Breast epithelium (tissue), 4 donors: ENCODE measurements around the gene CFAP20DC. TPM values are rescaled to one million over a fixed set of nuclear protein-coding genes. Genes with fewer than 3 reads are reported as not detected.
"Not testable (repeated sequence)": the region's sequence is repeated elsewhere in the genome, so short reads cannot be mapped to it uniquely, and the experiment has no call there.

Experiments used
- DNase-seq, 2 donors: peaks; one replicate each; pipeline ENCODE4 v3.0.0-alpha.2; 2019; ENCODE audit warnings: low spot score in 2 of 2
- H3K27ac ChIP-seq, 2 donors: fragments of 200-600 bp; sonication (generic) in 1 of 2; one replicate each; pipeline ENCODE4 v1.5.1; 2016 to 2019; ENCODE audit warnings: mild to moderate bottlenecking in 1 of 2
- H3K27me3 ChIP-seq, 2 donors: fragments of 200-600 bp; sonication (generic) in 1 of 2; one replicate each; pipeline versions ENCODE4 v1.5.1 to v1.6.0; 2017 to 2019; ENCODE audit warnings: control low read depth in 1 of 2, mild to moderate bottlenecking in 1 of 2
- H3K36me3 ChIP-seq: fragments of 200-600 bp; one replicate; pipeline ENCODE4 v1.5.1; 2019
- H3K4me1 ChIP-seq, 2 donors: fragments of 200-600 bp; sonication (generic); one replicate each; pipeline ENCODE4 v1.5.1; 2016 to 2019; ENCODE audit warnings: control low read depth in 1 of 2
- H3K4me3 ChIP-seq, 3 donors: fragments of 200-600 bp; sonication (generic); 1 replicate in 2 of 3; 2 replicates in 1 of 3; pipeline ENCODE4 v1.5.1; 2016 to 2019; ENCODE audit warnings: mild to moderate bottlenecking in 3 of 3, moderate library complexity in 2 of 3
- H3K9me3 ChIP-seq, 2 donors: fragments of 200-600 bp; sonication (generic) in 1 of 2; one replicate each; pipeline ENCODE4 v1.5.1; 2016 to 2019; ENCODE audit warnings: control low read depth in 1 of 2
- POLR2A ChIP-seq: fragments of 450-650 bp; IDR thresholded peaks from one replicate; pipeline ENCODE4 v1.6.1; 2016; ENCODE audit warnings: antibody characterized with exemption, mild to moderate bottlenecking, moderate library complexity
- POLR2AphosphoS5 ChIP-seq, 3 donors: sonication (generic); formaldehyde crosslinking; IDR thresholded peaks; one replicate each; pipeline ENCODE4 v1.6.1; 2017; ENCODE audit warnings: antibody characterized with exemption in 3 of 3
- intact Hi-C: fragments of 100-400 bp; cut with DNase I; formaldehyde crosslinking; loops from one replicate; pipeline ENCODE4 v1.15.1; 2023; ENCODE audit warnings: low total_unique reads
- total RNA-seq, 3 donors: library from RNA; depleted of rRNA; stranded (reverse); fragments of >200 nt; gene quantifications; one replicate each; pipeline ENCODE4 v1.1.0, GENCODE V29; 2016
- TF ChIP-seq, protein P1 (sequence below), 3 donors: fragments of 450-650 bp; IDR thresholded peaks; one replicate each; pipeline ENCODE4 v1.5.1; 2016 to 2017; ENCODE audit warnings: antibody characterized with exemption in 3 of 3, mild to moderate bottlenecking in 3 of 3, moderate library complexity in 3 of 3

The CFAP20DC gene
- total RNA-seq: 1 to 10 TPM in 2 of 3 donors, under 1 TPM in 1; 0.44 to 3.3 (median 2.4) TPM

GRCh38 chr3:59049671-59050331 lies at the start of gene CFAP20DC:
Gene CFAP20DC, minus strand, starts transcription at chr3:59050025. Its CDS starts 394 bp downstream, at chr3:59049631.
- H3K4me3 ChIP-seq: peak within 1 kb of the TSS; percentile 60 to 93 (median 61)
- intact Hi-C loops: no loop called here
- no peaks in the 10 kb centered on the region for H3K9me3 ChIP-seq
- TF ChIP-seq, protein P1, sequence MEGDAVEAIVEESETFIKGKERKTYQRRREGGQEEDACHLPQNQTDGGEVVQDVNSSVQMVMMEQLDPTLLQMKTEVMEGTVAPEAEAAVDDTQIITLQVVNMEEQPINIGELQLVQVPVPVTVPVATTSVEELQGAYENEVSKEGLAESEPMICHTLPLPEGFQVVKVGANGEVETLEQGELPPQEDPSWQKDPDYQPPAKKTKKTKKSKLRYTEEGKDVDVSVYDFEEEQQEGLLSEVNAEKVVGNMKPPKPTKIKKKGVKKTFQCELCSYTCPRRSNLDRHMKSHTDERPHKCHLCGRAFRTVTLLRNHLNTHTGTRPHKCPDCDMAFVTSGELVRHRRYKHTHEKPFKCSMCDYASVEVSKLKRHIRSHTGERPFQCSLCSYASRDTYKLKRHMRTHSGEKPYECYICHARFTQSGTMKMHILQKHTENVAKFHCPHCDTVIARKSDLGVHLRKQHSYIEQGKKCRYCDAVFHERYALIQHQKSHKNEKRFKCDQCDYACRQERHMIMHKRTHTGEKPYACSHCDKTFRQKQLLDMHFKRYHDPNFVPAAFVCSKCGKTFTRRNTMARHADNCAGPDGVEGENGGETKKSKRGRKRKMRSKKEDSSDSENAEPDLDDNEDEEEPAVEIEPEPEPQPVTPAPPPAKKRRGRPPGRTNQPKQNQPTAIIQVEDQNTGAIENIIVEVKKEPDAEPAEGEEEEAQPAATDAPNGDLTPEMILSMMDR (IDR thresholded peaks at IDR 0.05): no peak
- peak in 1 of 3 donors; percentile 25 for TF ChIP-seq POLR2AphosphoS5 (IDR thresholded peaks at IDR 0.05)
- H3K36me3 ChIP-seq: no peaks in the 10 kb centered on the region
- H3K4me1 ChIP-seq: no peaks in the 10 kb centered on the region
- H3K27me3 ChIP-seq: no peaks in the 10 kb centered on the region
- peak within 1 kb of the TSS; percentile 56 to 72 for H3K27ac ChIP-seq
- DNase-seq: peak; percentile 80 to 82

GRCh38 chr3:59098516-59098915 lies 48.7 kb upstream of the CFAP20DC start:
- H3K4me3 ChIP-seq, intact Hi-C loops, DNase-seq, H3K27me3 ChIP-seq, H3K36me3 ChIP-seq, H3K27ac ChIP-seq, H3K4me1 ChIP-seq, H3K9me3 ChIP-seq: not testable (repeated sequence)

DNA sequence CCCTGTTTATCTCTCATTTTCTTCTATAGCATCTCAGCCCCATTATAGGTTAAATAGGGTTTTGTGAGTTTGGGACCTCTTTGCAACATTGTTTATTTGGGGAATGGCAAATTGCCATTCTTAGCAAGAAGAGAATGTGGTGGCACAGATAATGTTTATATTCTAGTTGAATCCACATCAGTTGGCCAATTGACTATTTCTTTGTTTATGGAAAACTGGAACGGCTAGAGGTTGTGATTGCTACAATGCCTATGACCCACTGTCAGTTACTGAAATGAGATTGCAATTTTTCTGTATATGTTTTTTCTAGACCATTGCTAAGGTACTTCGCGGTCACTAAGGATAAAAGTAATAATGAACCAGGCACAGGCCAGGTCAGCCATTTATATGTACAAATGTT lies 44.6 kb upstream of the CFAP20DC start:
- Histone ChIP-seq H3K36me3 (no peaks in the 10 kb centered on the region), H3K27me3 (no peaks in the 10 kb centered on the region), H3K4me3 (no peak overlapping the region), H3K4me1 (no peaks in the 10 kb centered on the region), H3K27ac (no peak overlapping the region), H3K9me3 (peaks cover 4 to 7% of the 10 kb centered on the region in 2 donors)
- TF ChIP-seq POLR2AphosphoS5 (IDR thresholded peaks at IDR 0.05) (no peak), POLR2A (no peak)
- TF ChIP-seq, protein P1 (IDR thresholded peaks at IDR 0.05): no peak
- no peak for DNase-seq
- intact Hi-C loops: no loop called here

GRCh38 chr3:59093521-59093920 lies 43.7 kb upstream of the CFAP20DC start:
- Histone ChIP-seq H3K9me3 (peaks cover 4 to 7% of the 10 kb centered on the region in 2 donors), H3K36me3 (no peaks in the 10 kb centered on the region), H3K4me1 (no peaks in the 10 kb centered on the region), H3K27me3 (no peaks in the 10 kb centered on the region), H3K27ac (no peak overlapping the region), H3K4me3 (no peak overlapping the region)
- DNase-seq: no peak
- intact Hi-C loops: no loop called here
- TF ChIP-seq POLR2A (no peak), POLR2AphosphoS5 (IDR thresholded peaks at IDR 0.05) (no peak)
- TF ChIP-seq, protein P1 (IDR thresholded peaks at IDR 0.05): no peak

GRCh38 chr3:59088761-59089160 lies 38.9 kb upstream of the CFAP20DC start:
- intact Hi-C loops: no loop called here
- Histone ChIP-seq H3K36me3 (no peaks in the 10 kb centered on the region), H3K4me3 (no peak overlapping the region), H3K4me1 (no peaks in the 10 kb centered on the region), H3K9me3 (no peaks in the 10 kb centered on the region), H3K27ac (no peak overlapping the region), H3K27me3 (no peaks in the 10 kb centered on the region)
- TF ChIP-seq, protein P1 (IDR thresholded peaks at IDR 0.05): no peak
- DNase-seq: no peak
